DMS153 (cell line): ENCODE data around the gene MBOAT1.
A peak's percentile ranks its signal among the peaks of the same experiment; 100 is the strongest.

Experiments
- DNase-seq: peaks from one replicate; lab custom pipeline; 2025; lab: John Stamatoyannopoulos, UW

MBOAT1 gene

GRCh38 chr6:20137240-20137639 lies 75.0 kb downstream of the MBOAT1 start:
- DNase-seq: no peak

- DNase-seq: no peak
Measured at GRCh38 chr6:20135677-20136268, 76.5 kb downstream of the MBOAT1 start.

- DNase-seq: no peak
Measured at GRCh38 chr6:20134613-20135012, 77.7 kb downstream of the MBOAT1 start.

GRCh38 chr6:20129290-20130088 lies 82.8 kb downstream of the MBOAT1 start:
- DNase-seq: no peak

GRCh38 chr6:20128018-20128417 lies 84.3 kb downstream of the MBOAT1 start:
- DNase-seq: no peak

DNA sequence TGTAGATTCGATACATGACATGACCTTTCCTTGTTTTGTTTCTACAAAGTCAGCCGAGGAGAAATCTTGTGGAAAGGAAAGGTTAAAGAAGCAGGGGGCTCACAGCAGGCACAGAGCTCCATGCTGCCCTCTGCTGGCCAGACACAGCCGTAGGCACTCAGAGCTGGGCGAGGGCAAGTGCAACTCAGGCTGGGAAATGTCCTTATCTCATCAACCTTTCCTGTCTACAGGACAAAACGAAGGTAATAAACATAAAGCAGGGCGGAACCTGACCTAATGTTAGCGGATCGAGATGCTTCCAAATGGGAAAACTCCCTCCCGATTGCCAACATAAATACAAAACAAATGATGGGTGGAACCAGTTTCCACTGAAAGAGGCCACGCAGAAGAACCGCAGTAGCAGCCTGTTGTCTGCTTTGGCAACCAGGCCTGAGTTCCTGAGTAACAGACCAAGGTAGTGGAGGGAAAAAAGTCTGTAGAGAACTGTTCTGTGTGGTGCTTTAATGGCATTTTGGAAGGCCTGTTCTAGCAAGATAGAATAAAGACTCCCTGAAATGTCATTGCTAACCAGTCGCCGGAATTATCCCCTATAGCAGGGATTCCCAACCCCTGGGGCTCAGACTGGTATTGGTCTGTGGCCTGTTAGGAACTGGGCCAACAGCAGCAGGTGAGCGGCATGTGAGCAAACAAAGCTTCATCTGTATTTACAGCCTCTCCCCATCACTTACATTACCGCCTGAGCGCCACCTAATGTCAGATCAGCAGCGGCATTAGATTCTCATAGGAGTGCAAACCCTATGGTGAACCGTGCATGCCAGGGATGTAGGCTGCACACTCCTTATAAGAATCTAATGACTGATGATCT lies 85.2 kb downstream of the MBOAT1 start:
- DNase-seq: peak; percentile 95

DNA sequence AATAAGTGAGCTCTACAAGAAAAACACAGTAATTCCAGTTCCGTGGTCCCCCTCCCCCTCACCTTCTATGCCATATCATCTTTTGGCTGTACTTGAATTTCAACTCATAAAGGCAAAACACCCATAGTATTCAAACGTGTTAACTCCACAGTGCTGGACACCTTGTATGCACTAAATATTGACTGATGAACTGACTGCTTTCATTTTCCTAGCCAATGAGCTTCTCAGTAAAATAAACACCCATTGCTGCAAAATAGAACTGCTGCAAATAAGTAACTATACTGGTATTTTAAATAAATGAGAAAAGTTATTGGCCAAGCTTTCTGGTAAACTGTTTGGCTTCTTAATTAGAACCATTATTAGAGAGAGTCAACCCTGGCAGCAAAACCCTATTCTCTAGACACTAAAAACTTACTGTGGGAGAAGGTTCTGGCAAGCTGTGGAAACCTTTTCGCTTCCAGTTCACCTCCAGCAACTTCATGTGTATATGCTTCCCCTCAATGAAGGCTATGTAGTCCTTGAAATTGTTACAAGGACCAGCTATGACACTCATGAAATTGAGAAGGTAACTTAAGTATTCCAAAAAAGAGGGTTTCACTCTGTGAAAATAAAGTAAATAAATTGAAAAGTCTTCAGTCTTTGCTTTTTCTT lies 86.0 kb downstream of the MBOAT1 start:
- DNase-seq: no peak

DNA sequence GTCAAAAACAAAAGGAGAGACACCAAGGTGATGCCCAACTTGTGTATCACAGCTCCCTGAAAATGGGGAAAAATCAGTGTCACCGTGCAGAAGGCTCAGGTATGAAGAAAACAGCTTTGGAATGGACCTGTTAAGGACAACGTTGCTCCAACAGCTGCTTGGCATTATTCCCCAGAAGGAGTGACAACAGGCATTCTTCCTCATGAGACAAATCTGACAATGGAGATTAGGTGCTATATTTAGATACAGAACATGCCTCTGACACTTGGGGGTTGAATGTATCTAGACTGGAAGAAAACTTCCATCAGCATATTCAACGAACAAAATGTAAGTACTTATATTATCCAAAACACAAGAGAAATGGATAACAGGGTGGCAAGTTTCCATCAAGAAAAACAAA lies 87.7 kb downstream of the MBOAT1 start:
- DNase-seq: no peak

DNA sequence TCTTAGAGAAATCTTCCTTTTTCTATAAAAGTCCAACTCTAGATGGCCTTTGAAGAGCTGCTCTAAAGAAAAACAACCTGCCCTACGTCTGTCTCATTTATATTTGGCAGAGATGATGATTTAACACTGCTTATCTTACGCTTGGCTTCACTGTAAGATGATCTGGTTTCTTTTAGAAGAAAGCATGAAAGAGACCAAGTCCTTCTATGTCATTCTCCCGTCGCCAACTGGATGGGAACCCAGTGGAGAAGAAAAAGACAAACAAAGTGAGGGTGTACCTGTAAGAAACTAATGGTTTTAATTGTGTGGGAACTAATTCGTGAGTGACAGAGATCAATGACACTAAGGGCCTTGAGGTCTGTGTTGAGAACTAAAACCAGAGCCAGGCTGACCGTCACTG lies 92.8 kb downstream of the MBOAT1 start:
- DNase-seq: no peak

DNA sequence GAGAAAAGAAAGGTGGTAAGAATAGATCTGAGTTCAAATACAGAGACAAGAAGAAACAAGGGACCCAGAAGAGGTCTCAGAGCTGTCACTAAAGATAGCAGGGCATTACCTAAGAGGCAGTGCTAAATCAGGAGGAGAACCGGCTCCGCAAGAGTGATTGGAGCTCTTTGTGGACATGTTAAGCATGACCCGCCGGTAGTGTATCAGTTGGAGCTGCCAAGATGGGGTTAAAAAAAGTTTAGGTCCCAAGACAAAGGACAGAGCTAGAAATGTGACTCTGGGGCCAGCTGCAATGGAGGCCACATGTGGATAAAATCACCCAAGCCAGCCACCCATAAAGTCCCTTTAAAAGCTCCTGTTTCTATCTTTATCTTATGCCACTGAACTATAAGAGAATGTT lies 93.4 kb downstream of the MBOAT1 start:
- DNase-seq: no peak

- DNase-seq: no peak
Measured at GRCh38 chr6:20117474-20117873, 94.8 kb downstream of the MBOAT1 start.

DNA sequence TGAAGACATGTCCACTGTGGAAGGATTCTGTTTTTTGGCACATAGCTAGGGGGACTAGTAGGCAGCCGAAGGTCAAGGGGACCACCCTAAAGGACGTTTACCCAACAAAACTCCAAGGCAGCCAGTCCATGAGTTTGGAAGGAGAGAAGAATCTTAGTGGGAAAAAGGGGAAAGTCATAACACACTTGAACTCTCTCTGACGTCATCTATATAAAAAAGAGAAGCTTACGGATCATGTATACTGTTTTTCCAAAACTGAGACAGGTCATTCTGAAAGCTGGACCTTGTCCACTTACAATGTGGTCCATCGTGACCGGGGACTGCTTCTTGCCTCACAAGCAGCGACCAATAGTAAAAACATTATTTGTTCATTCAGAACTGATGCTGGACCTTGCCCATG lies 95.5 kb downstream of the MBOAT1 start:
- no peak for DNase-seq

- no peak for DNase-seq
Measured at GRCh38 chr6:20115246-20115980, 96.9 kb downstream of the MBOAT1 start.

DNA sequence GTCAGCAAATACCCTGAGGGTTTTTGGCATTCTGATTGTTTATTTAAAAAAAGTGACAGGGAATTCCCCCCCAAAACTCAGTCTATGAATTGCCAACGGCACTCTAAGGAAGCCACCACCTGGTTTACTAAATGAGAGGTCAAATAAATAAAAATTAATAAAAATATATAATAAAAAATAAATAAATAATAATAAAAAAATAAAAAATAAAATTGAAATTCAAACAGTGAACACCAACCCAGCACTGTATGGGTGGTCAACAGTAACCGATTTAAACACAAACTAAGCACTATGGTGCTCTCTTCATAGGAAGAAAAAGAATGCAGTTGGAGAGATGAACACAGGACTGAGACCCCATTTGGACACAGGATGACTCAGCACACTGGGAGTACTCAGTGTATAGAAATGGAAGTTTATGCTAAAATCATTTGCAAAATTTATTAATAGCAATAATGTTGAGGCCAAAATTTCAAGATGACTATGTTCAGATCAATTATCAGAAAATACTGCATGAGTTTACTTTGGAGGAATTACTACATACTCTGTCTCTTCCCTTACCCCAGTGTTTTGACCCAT lies 98.5 kb downstream of the MBOAT1 start:
- no peak for DNase-seq

DNA sequence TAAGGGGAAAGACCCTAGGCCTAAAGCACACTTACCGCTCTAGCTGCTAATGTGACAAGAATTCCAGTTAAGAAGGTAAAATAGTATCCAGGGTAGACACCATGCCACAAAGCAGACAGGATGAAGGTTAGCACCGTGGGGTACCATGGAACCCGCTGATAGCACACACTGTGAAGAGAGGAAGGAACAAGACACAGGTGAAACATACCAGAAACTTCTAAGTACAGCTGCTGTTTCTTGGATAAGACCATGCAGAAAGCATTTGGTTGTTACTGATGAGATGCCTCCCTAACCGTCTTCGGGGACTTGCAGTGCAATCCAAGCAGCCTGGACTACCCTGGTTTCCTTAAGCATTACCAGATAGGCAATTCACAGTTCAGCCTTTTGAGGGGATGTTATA lies 99.4 kb downstream of the MBOAT1 start:
- no peak for DNase-seq

DNA sequence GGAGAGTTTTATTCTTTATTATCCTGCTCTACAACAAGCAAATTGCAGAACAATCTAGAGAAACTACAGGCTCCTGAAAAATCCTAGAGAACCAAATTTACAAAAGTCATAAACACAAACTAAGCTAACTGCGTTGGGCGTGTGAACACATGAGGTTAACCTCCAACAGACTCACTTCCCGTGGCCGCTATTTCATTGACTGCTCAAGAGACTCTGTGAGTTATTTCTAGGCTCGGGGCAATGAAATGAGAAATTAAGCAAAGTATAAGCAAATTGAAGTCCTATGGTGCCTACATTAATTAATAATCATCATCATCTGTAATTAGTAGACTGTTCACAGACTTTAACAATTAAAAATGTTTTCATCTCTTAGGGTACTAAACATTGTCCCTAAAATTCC lies 100.0 kb downstream of the MBOAT1 start:
- no peak for DNase-seq

- no peak for DNase-seq
Measured at GRCh38 chr6:20110478-20110877, 101.8 kb downstream of the MBOAT1 start.

- DNase-seq: no peak
Measured at GRCh38 chr6:20109526-20109925, 102.7 kb downstream of the MBOAT1 start.

GRCh38 chr6:20105838-20106237 lies 106.4 kb downstream of the MBOAT1 start:
- no peak for DNase-seq

DNA sequence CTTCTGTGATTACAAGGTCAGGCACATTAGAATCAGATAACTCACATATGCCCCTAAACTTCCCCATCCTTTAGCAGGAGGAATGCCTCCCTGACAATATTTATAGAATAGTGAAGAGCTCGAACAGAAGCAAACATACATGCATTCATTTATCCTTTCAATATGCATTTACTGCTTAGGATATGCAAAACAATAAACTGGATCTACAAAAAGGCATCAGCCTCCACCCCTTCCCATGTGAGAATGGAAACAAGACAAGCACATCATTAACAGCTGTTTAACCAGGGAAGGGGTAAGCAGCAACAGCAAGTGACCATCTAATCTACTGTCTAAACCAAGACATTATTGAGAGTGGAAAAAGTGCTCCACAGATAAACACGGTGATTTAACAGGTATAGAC lies 107.6 kb downstream of the MBOAT1 start:
- no peak for DNase-seq

DNA sequence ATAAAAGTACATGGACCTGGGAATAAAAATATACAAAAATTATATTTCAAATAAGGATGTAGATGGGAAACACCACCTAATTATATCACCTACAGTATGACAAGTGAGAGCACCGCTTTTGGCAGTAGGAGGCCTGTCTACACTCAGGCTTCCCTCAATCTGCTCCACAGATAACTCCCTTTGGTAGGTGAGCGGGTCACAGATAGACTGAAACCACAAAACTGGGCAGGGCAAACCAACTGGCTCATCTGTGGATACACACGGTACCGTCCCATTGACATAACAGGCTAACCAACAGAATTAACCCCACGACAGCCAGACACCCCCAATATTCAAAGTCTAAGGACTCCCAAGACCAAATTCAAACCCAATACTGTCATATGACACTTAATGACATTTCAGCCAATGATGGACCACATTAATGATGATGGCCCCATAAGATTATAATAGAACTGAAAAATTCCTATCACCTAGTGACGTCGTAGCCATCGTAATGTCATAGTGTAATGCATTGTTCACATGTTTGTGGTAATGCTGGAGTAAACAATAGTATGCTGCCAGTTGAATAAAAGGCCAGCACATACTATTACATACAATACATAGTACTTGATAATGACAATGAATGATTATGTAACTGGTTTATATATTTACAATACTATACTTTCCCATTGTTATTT lies 109.7 kb downstream of the MBOAT1 start:
- DNase-seq: no peak
